SK-N-SH (cell line): Measurements from ENCODE around the gene ZNF679. TPM values are rescaled to one million over a fixed set of nuclear protein-coding genes. Genes with fewer than 3 reads are reported as not detected.
"Not testable (repeated sequence)": the region's sequence is repeated elsewhere in the genome, so short reads cannot be mapped to it uniquely, and the experiment has no call there.

Experiments used
- CTCF ChIA-PET: fragments of 300-600, 350-600 bp; formaldehyde crosslinking; extraction: SDS; loops from one replicate; lab custom pipeline; 2021; lab: Yijun Ruan, JAX
- POLR2A ChIA-PET: fragments of 350-600 bp; sonication (Branson Sonifier 250); formaldehyde crosslinking; extraction: SDS; loops from one replicate; lab custom pipeline; 2020; ENCODE audit warnings: antibody characterized with exemption, inconsistent platforms; lab: Yijun Ruan, JAX
- DNase-seq: peaks from one replicate; pipeline ENCODE4 v3.0.0; 2012
- H2AFZ ChIP-seq: fragments of 200-600 bp; sonication (generic); 2 replicates; pipeline ENCODE4 v1.8.1; 2016; ENCODE audit warnings: antibody characterized with exemption, mild to moderate bottlenecking, low read depth
- H3F3A ChIP-seq: fragments of 200-600 bp; sonication (generic); replicated peaks from 2 replicates; pipeline ENCODE3; 2016; ENCODE audit warnings: antibody characterized with exemption, mild to moderate bottlenecking; ENCODE audit not compliant: insufficient read depth
- H3K27ac ChIP-seq, 2 experiments: fragments of 200-500 bp in 1 of 2; fragments of 200-600 bp in 1 of 2; sonication (Bioruptor generic) in 1 of 2; sonication (generic), shearing (Covaris generic) in 1 of 2; 2 replicates each; pipeline versions ENCODE4 v1.5.1 to v1.6.1; 2014 to 2016; ENCODE audit warnings: low read depth in 2 of 2, inconsistent platforms in 1 of 2, low read length in 1 of 2, mild to moderate bottlenecking in 1 of 2, mixed read lengths in 1 of 2
- H3K27me3 ChIP-seq: fragments of 200-600 bp; sonication (generic), shearing (Covaris generic); 2 replicates; pipeline ENCODE4 v1.6.1; 2016; ENCODE audit warnings: mixed run types; ENCODE audit not compliant: insufficient read depth
- H3K36me3 ChIP-seq, 2 experiments: fragments of 200-500 bp in 1 of 2; fragments of 200-600 bp in 1 of 2; sonication (Bioruptor generic) in 1 of 2; sonication (generic) in 1 of 2; replicated peaks in 1 of 2; 2 replicates each; pipeline versions ENCODE3 to v1.5.1; 2014 to 2016; ENCODE audit warnings: low read length in 1 of 2, mild to moderate bottlenecking in 1 of 2; ENCODE audit not compliant: insufficient read depth in 2 of 2, control insufficient read depth in 1 of 2
- H3K4me1 ChIP-seq, 2 experiments: fragments of 200-500 bp in 1 of 2; fragments of 200-600 bp in 1 of 2; sonication (Bioruptor generic) in 1 of 2; sonication (generic), shearing (Covaris generic) in 1 of 2; 2 replicates each; pipeline versions ENCODE4 v1.5.1 to v1.6.1; 2014 to 2016; ENCODE audit warnings: low read depth in 1 of 2, low read length in 1 of 2, mixed run types in 1 of 2; ENCODE audit not compliant: insufficient read depth in 2 of 2, control insufficient read depth in 1 of 2
- H3K4me2 ChIP-seq: fragments of 200-600 bp; sonication (generic), shearing (Covaris generic); 2 replicates; pipeline ENCODE4 v1.6.1; 2017; ENCODE audit warnings: mixed run types
- H3K4me3 ChIP-seq, 2 experiments: fragments of 200-500 bp in 1 of 2; fragments of 200-600 bp in 1 of 2; sonication (Bioruptor generic) in 1 of 2; sonication (generic), shearing (Covaris generic) in 1 of 2; 2 replicates each; pipeline versions ENCODE4 v1.5.1 to v1.8.1; 2014 to 2016; ENCODE audit warnings: low read depth in 2 of 2, inconsistent platforms in 1 of 2, low read length in 1 of 2, mild to moderate bottlenecking in 1 of 2, mixed read lengths in 1 of 2, moderate library complexity in 1 of 2
- H3K79me2 ChIP-seq: fragments of 200-600 bp; sonication (generic); 2 replicates; pipeline ENCODE4 v1.8.1; 2017; ENCODE audit warnings: mild to moderate bottlenecking; ENCODE audit not compliant: insufficient read depth
- H3K9ac ChIP-seq: fragments of 200-600 bp; sonication (generic); 2 replicates; pipeline ENCODE4 v1.6.1; 2017; ENCODE audit warnings: mixed run types
- H3K9me2 ChIP-seq: fragments of 200-600 bp; sonication (generic); 2 replicates; pipeline ENCODE4 v1.6.1; 2017; ENCODE audit warnings: mixed run types
- H3K9me3 ChIP-seq: fragments of 200-600 bp; sonication (generic); 2 replicates; pipeline ENCODE4 v1.6.1; 2017; ENCODE audit warnings: mixed run types, mild to moderate bottlenecking, moderate library complexity
- H4K20me1 ChIP-seq: fragments of 200-600 bp; sonication (generic); 2 replicates; pipeline ENCODE4 v1.6.1; 2017; ENCODE audit warnings: mild to moderate bottlenecking, mixed run types; ENCODE audit not compliant: insufficient read depth
- CTCF ChIP-seq: fragments of 200-600 bp; sonication (generic); IDR thresholded peaks from 2 replicates; pipeline ENCODE4 v1.6.1; 2017; ENCODE audit warnings: antibody characterized with exemption, mild to moderate bottlenecking, moderate library complexity
- EP300 ChIP-seq, 2 experiments: IDR thresholded peaks; 2 replicates each; pipeline versions ENCODE4 v1.4.0 to v1.6.1; 2012; ENCODE audit warnings: borderline replicate concordance in 1 of 2, low read depth in 1 of 2, low read length in 1 of 2
- FOXM1 ChIP-seq: IDR thresholded peaks from 2 replicates; pipeline ENCODE4 v1.4.0; 2012; ENCODE audit warnings: low read depth, mild to moderate bottlenecking
- GATA2 ChIP-seq: sonication (generic); formaldehyde crosslinking; IDR thresholded peaks from 2 replicates; pipeline ENCODE4 v1.5.0; 2020; ENCODE audit warnings: mild to moderate bottlenecking, missing genetic modification reagents
- MEF2A ChIP-seq: IDR thresholded peaks from 2 replicates; pipeline ENCODE4 v1.4.0; 2012; ENCODE audit warnings: low read depth, borderline replicate concordance
- MXI1 ChIP-seq: IDR thresholded peaks from 2 replicates; pipeline ENCODE4 v1.6.1; 2012; ENCODE audit warnings: mild to moderate bottlenecking, low read depth, low read length, improper control_type of control experiment
- RAD21 ChIP-seq: IDR thresholded peaks from 2 replicates; pipeline ENCODE4 v1.6.1; 2012; ENCODE audit warnings: mild to moderate bottlenecking, low read length
- REST ChIP-seq: IDR thresholded peaks from 2 replicates; pipeline ENCODE4 v1.6.1; 2012; ENCODE audit warnings: mild to moderate bottlenecking, low read depth, low read length, moderate library complexity
- RFX5 ChIP-seq: IDR thresholded peaks from 2 replicates; pipeline ENCODE4 v1.6.1; 2012; ENCODE audit warnings: mild to moderate bottlenecking, improper control_type of control experiment, low read length
- RXRA ChIP-seq: IDR thresholded peaks from 2 replicates; pipeline ENCODE4 v1.4.0; 2012; ENCODE audit warnings: low read depth, mild to moderate bottlenecking, borderline replicate concordance
- SIN3A ChIP-seq: IDR thresholded peaks from 2 replicates; pipeline ENCODE4 v1.6.1; 2012; ENCODE audit warnings: low read depth, mild to moderate bottlenecking, low read length, moderate library complexity, borderline replicate concordance
- SMC3 ChIP-seq: IDR thresholded peaks from 2 replicates; pipeline ENCODE4 v1.6.1; 2012; ENCODE audit warnings: low read depth, low read length, improper control_type of control experiment
- TAF1 ChIP-seq: IDR thresholded peaks from 2 replicates; pipeline ENCODE4 v1.6.1; 2012; ENCODE audit warnings: low read depth, mild to moderate bottlenecking, low read length, moderate library complexity, borderline replicate concordance
- TCF12 ChIP-seq: IDR thresholded peaks from 2 replicates; pipeline ENCODE4 v1.4.0; 2012
- USF2 ChIP-seq: fragments of 150-350 bp; IDR thresholded peaks from 2 replicates; pipeline ENCODE4 v1.6.1; 2017; ENCODE audit warnings: antibody characterized with exemption, low read length, low read depth, borderline replicate concordance
- WGBS: methylation state at CpG from one replicate; pipeline ENCODE4 v1.1.6; 2017; ENCODE audit warnings: low lambda C conversion rate; 5-methylcytosine and 5-hydroxymethylcytosine counted together
- polyA plus RNA-seq, 3 experiments: library from polyadenylated mRNA; depleted of rRNA; stranded (reverse); fragments of >200 nt; gene quantifications; 2 replicates each; pipeline ENCODE4 v1.2.3, GENCODE V29; 2012
- TF ChIP-seq, protein P1 (sequence below): IDR thresholded peaks from 2 replicates; pipeline ENCODE4 v1.4.0; 2012; ENCODE audit warnings: low read depth, borderline replicate concordance

The ZNF679 gene
- not detected in 2 replicates for polyA plus RNA-seq (2012; rRNA removed)
- not detected in 2 replicates for polyA plus RNA-seq (2012; cell fraction: cytosol; rRNA removed)
- not detected in 2 replicates for polyA plus RNA-seq (2012; cell fraction: nucleus; rRNA removed)

DNA sequence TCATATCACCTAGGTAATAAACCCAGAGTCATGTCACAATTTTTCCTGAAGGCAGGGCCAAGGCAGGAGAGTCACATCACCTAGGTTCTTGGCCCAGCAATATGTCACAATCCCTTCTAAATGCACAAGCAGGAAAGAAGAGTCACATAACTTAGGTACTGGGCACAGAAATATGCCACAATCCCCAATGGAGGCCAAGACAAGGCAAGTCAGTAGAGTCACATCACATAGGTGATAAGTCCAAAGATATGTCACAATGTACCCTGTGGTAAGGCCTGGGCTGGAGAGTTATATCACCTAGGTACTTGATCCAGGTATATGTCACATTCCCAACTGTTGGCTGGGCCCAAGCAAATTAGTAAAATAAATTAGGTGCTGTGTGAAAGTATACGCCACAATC lies at the start of gene ZNF679:
TSS of gene ZNF679 (plus strand) at position 301 of the 400 bp plus-strand sequence. CDS start 20,644 bp downstream, outside the sequence.
- not testable (repeated sequence) for H3K79me2 ChIP-seq
- 50% methylated on average over 1 of the region's 1 CpG for WGBS

GRCh38 chr7:64180989-64181388 lies 47.3 kb upstream of the ZNF679 start:
- H3K4me1 ChIP-seq = peaks cover 0 to 6% of the 10 kb centered on the region in 2 experiments; a peak in 1 of 4 replicates
- 0 out of 2 replicates have a peak, but pooled peaks cover 4% of the 10 kb centered on the region for H3K9me3 ChIP-seq
- no peak overlapping the region for H2AFZ ChIP-seq
- no peak overlapping the region for H3K9ac ChIP-seq
- no peaks in the 10 kb centered on the region for H3K79me2 ChIP-seq
- H3K27me3 ChIP-seq = no peaks in the 10 kb centered on the region
- no peak overlapping the region for H3K4me2 ChIP-seq
- H3K27ac ChIP-seq = no peak overlapping the region
- no peak overlapping the region for H3K4me3 ChIP-seq
- H4K20me1 ChIP-seq = no peaks in the 10 kb centered on the region
- no peaks in the 10 kb centered on the region for H3K36me3 ChIP-seq
- CTCF ChIA-PET = interaction anchor here (0.7 to 5.2 kb wide), 9 partner anchors 10 to 449 kb away, joined by 3 to 178 read pairs (median 4); no protein-coding TSS in a partner anchor
- peak; percentile 55 for DNase-seq
- TF ChIP-seq REST (no peak), TCF12 (no peak), RAD21 (peak; percentile 66), RXRA (no peak), MEF2A (no peak), MXI1 (no peak), EP300 (IDR thresholded peaks at IDR 0.05; ENCODE audit: borderline replicate concordance in 1 of 2, low read depth in 1 of 2, low read length in 1 of 2) (no peak), USF2 (no peak), FOXM1 (no peak), TAF1 (no peak), RFX5 (no peak), SMC3 (peak; percentile 52), CTCF (peak; percentile 74), SIN3A (no peak), GATA2 (CRISPR knock-in tag) (no peak)
- TF ChIP-seq, protein P1, sequence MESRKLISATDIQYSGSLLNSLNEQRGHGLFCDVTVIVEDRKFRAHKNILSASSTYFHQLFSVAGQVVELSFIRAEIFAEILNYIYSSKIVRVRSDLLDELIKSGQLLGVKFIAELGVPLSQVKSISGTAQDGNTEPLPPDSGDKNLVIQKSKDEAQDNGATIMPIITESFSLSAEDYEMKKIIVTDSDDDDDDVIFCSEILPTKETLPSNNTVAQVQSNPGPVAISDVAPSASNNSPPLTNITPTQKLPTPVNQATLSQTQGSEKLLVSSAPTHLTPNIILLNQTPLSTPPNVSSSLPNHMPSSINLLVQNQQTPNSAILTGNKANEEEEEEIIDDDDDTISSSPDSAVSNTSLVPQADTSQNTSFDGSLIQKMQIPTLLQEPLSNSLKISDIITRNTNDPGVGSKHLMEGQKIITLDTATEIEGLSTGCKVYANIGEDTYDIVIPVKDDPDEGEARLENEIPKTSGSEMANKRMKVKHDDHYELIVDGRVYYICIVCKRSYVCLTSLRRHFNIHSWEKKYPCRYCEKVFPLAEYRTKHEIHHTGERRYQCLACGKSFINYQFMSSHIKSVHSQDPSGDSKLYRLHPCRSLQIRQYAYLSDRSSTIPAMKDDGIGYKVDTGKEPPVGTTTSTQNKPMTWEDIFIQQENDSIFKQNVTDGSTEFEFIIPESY = no peak
- no peaks in the 10 kb centered on the region for H3F3A ChIP-seq
- 4% methylated on average over 4 of the region's 4 CpGs for WGBS
- H3K9me2 ChIP-seq = no peaks in the 10 kb centered on the region
- POLR2A ChIA-PET = no interaction called here

More for the DNA sequence above, at the start of gene ZNF679:
- H3K36me3 ChIP-seq, H3F3A ChIP-seq, H3K9me3 ChIP-seq, H3K27me3 ChIP-seq, POLR2A ChIA-PET, H4K20me1 ChIP-seq, H2AFZ ChIP-seq, H3K27ac ChIP-seq, H3K4me3 ChIP-seq, H3K4me1 ChIP-seq, H3K9ac ChIP-seq, H3K9me2 ChIP-seq, CTCF ChIA-PET, H3K4me2 ChIP-seq, DNase-seq: not testable (repeated sequence)
